CD8-positive, alpha-beta memory T cell (primary cell): ENCODE measurements around the gene C11orf65. TPM values are rescaled to one million over a fixed set of nuclear protein-coding genes. Genes with fewer than 3 reads are reported as not detected.

Experiments
- polyA plus RNA-seq: library from polyadenylated mRNA; unstranded; fragments of 300-500 nt; fragmentation: Illumina TruSeq; gene quantifications from one replicate; pipeline ENCODE4 v1.2.3, GENCODE V29; 2021
- total RNA-seq, 2 experiments: library from RNA; stranded (reverse); gene quantifications; one replicate each; pipeline ENCODE4 v1.2.3, GENCODE V29; 2021

Gene C11orf65
- total and polyA plus RNA-seq, 3 experiments from 2014 or later, result 0.64 to 1.1 (median 0.78) TPM

Other genes with a start within 250 kb of the C11orf65 start
- gene NPAT, start 244.9 kb downstream of the C11orf65 start, total RNA-seq, result 10 to 100 TPM; 38.9 to 39.7 TPM
- gene NPAT, start 244.9 kb downstream of the C11orf65 start, polyA plus RNA-seq, result 39.6 TPM
- 10 to 100 TPM; 76.0 to 77.1 TPM for gene ATM, start 244.5 kb downstream of the C11orf65 start, total RNA-seq
- gene ATM, start 244.5 kb downstream of the C11orf65 start, polyA plus RNA-seq, result 87.1 TPM
- 10 to 100 TPM; 16.7 to 17.8 TPM for gene POGLUT3, start 30.9 kb upstream of the C11orf65 start, total RNA-seq
- gene POGLUT3, start 30.9 kb upstream of the C11orf65 start, polyA plus RNA-seq, result 12.9 TPM
- under 1 TPM; 0.85 to 0.89 TPM for gene EXPH5, start 126.2 kb upstream of the C11orf65 start, total RNA-seq
- 0.60 TPM for gene EXPH5, start 126.2 kb upstream of the C11orf65 start, polyA plus RNA-seq
- 10 to 100 TPM; 49.8 to 51.6 TPM for gene DDX10, start 197.5 kb upstream of the C11orf65 start, total RNA-seq
- 17.5 TPM for gene DDX10, start 197.5 kb upstream of the C11orf65 start, polyA plus RNA-seq